Astrocyte of the spinal cord (primary cell): Measurements from ENCODE around the gene GRM4.

Experiments
- DNase-seq: peaks from one replicate; pipeline ENCODE4 v3.0.0; 2011; ENCODE audit warnings: low read depth, low spot score
- H3K4me3 ChIP-seq: 2 replicates; pipeline ENCODE4 v1.5.1; 2011; ENCODE audit warnings: low read depth, mild to moderate bottlenecking, low read length, moderate library complexity
- in situ Hi-C: cut with HindIII; loops from 2 replicates; pipeline ENCODE4 v1.10.0; 2017; ENCODE audit warnings: low sequenced_read_pairs
- TF ChIP-seq, protein P1 (sequence below): IDR thresholded peaks from 2 replicates; pipeline ENCODE4 v1.5.1; 2012; ENCODE audit warnings: low read depth, mild to moderate bottlenecking, low read length, inconsistent platforms

The GRM4 gene

DNA sequence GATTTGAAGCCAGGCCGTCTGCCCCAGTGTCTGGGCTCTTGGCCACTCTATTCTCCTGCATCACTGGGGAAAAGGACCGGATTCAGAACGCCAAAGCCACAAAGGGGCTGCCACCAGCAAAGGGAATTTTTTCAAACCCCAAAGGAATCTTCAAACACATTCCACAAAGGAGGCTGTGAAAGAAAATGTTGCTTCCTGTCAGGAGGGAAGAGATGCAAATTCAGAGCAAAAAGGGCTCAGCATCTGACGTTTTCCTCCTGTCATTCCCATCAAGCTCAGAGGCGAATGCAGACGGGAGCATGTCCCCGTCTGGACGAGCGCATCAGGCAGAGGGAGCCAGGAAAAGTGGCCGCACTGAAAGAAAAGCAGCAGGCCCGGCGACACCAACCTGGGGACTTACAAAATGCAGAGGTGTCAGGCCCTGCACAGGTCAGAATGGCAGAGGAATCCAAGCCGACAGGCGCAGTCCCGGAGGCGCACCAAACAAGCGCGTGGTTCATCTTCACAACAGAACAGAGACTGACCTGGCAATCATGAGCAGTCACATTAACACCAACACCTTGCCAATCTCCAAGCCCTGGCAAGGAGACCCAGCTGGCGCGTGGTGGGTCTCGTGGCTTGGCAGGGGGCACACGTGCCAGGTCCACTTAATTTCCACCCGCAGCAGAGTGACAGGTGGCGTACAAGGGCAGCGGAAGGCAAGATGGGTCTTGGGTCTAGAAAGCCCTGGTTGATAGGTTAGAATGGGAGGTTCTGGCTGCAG lies 62.8 kb downstream of the GRM4 start:
- H3K4me3 ChIP-seq = no peak overlapping the region
- TF ChIP-seq, protein P1, sequence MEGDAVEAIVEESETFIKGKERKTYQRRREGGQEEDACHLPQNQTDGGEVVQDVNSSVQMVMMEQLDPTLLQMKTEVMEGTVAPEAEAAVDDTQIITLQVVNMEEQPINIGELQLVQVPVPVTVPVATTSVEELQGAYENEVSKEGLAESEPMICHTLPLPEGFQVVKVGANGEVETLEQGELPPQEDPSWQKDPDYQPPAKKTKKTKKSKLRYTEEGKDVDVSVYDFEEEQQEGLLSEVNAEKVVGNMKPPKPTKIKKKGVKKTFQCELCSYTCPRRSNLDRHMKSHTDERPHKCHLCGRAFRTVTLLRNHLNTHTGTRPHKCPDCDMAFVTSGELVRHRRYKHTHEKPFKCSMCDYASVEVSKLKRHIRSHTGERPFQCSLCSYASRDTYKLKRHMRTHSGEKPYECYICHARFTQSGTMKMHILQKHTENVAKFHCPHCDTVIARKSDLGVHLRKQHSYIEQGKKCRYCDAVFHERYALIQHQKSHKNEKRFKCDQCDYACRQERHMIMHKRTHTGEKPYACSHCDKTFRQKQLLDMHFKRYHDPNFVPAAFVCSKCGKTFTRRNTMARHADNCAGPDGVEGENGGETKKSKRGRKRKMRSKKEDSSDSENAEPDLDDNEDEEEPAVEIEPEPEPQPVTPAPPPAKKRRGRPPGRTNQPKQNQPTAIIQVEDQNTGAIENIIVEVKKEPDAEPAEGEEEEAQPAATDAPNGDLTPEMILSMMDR = no peak
- no peak for DNase-seq
- in situ Hi-C loops = no loop called here

DNA sequence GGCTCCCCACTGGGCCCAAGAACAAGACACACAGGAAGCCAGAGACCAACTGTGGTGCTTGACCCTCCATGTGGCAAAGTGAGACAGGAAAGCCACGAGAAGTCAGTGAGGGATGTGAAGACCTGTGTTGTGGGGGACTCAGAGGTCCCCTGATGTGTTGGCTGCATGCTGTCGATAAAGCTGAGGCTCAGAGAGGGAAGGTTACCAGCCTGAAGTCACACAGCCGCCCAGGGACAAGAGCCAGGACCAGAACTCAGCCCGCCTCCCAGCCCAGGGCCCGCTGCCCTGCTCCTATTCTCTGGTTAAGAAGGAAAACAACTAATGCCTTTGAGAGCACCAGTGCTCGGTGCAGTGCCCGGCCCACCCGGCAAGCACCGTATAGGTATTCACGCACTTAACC lies 63.5 kb downstream of the GRM4 start:
- no peak for DNase-seq
- TF ChIP-seq, protein P1 = no peak
- H3K4me3 ChIP-seq = no peak overlapping the region
- in situ Hi-C loops = no loop called here

DNA sequence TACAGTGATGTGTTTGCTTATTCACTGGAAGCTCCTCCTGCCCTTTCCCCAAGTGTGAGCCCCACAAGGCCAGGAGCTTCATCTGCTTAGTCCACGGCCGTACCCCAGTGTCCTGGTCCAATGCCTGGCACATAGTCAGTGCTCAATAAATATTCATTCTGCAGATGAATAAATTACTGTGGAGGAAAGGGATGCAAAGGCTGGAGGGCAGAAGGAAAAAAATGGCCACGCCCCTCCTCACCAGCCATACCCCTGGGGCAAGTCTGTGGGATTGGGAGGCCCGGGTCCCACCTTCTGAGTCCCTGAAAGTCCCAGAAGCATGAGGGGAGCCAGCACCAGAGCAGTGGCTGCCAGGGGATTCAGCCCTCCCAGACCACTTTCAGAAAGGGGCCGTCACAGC lies 65.5 kb downstream of the GRM4 start:
- in situ Hi-C loops = no loop called here
- DNase-seq = no peak
- H3K4me3 ChIP-seq = no peak overlapping the region
- TF ChIP-seq, protein P1 = no peak

DNA sequence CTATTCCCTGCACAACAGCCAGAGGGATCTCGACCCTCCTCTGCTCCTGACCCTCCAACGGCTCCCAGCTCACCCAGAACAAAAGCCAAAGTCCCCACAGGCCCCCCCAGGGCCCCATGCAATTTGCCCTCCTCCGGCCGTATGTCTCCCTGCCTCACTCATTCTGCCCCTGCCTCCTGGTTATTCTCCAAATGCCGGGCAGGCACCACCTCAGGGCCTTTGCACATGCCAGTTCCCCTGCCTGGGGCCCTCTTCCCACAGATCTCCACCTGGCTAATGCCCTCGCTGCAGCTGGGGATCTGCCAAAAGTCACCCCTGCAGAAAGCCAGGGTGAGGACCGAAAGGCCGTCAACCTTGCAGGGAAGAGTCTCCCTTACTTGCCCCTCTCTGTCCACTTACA lies 66.0 kb downstream of the GRM4 start:
- in situ Hi-C loops = no loop called here
- H3K4me3 ChIP-seq = no peak overlapping the region
- TF ChIP-seq, protein P1 = no peak
- DNase-seq = no peak

DNA sequence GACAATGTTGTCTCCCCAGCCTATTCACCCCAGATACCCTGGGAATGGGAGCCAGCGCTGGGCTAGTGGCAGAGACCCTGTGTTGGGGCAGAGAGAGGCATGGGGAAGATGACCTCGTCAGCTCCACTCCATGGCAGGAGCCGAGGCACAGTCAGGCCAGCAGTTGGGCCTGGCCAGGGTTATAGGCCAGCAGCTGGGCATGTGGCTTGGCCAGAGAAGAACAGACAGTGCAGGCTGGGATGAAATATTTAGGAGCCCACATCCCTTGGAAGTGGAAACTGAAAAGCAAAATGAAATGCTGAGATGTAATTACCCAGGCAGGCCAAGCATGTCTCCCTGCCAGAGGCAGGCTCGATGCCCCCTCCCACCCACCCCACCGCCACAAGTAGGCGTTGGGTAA lies 70.0 kb downstream of the GRM4 start:
- H3K4me3 ChIP-seq = no peak overlapping the region
- DNase-seq = no peak
- in situ Hi-C loops = no loop called here
- TF ChIP-seq, protein P1 = no peak

DNA sequence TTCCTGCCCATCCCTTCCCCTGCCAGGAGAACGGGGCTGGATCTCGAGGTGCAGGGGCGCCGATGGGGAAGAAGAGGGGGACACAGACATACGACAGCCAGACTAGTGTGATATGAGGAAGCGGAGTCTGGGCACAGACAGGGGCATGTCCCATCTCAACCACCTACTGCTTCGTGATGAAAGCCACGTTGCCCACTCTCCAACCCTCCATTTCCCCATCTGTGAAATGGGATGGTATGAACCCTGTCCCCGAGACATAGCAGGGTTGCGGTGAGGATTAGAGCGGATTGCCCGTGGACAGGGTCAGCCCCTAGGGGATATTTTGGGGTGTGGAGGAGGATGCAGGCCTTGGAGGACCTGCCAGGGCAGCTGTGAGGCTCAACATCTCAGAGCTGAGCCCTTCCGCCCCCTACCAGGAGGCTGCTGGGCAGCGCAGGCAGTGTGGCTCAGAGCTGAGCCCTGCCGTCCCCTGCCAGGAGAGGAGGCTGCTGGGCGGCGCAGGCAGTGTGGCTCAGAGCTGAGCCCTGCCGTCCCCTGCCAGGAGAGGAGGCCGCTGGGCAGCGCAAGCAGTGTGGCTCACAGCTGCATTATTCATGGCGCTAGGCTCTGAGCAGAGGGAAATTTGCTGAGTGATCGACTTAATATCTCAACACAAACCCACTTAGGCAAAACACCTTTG lies 71.7 kb downstream of the GRM4 start:
- no peak for DNase-seq
- TF ChIP-seq, protein P1 = no peak
- no peak overlapping the region for H3K4me3 ChIP-seq
- in situ Hi-C loops = no loop called here
